ENCODE results near the gene KPNA1. TPM values are rescaled to one million over a fixed set of nuclear protein-coding genes. Genes with fewer than 3 reads are reported as not detected.

Gene KPNA1
- total and polyA plus RNA-seq, 2 of the 13 experiments (the other 11 are each of a cell fraction or from before 2014, with no cell fraction given), result 15.4 to 30.0 TPM

DNA sequence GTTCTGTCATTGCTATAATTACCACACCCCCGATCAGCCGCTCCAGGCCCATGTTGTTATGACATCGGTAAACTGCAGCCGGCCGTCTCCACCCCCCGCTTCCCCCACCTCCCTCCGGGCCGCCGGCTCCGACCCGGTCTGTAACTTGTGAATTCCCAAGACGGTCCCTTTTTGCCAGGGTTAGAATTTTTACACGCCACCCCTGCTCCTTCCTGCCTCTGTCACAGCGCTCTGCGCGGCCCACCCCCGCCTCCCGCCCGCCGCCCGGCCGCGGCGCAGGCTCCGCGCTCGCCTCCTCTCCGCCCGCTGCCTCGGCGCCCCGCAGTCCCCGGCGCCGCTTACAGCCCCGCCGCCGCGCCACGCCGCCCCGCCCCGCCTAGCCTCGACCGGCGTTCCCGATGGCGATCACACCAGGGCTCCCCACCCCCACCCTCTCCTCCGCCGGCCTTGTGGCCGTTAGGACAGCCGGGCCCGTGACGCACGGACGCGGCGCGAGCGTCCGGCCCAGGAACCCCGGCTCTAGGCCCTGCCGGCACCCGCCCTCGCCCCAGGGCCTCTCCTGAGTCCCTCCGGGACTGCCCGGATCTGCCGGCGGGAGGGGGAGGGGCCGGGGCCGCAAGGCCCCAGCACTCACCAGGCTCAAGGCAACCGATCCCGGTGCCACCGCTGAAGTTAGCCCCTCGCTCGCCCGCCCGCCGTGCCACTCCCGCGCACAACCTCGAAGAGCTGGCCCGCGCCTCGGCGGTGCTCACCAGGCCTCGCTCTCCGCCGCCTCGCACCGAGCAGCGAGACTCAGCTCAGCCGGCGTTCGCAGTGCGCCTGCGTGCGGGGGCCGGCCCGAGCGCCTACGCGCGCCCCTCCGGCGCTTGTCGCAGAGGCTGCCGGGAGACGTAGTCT lies at the start of gene KPNA1 (continued):
- no peak for TF ChIP-seq NFE2 (CRISPR knock-in tag; IDR thresholded peaks at IDR 0.05)
- TF ChIP-seq, protein P1, sequence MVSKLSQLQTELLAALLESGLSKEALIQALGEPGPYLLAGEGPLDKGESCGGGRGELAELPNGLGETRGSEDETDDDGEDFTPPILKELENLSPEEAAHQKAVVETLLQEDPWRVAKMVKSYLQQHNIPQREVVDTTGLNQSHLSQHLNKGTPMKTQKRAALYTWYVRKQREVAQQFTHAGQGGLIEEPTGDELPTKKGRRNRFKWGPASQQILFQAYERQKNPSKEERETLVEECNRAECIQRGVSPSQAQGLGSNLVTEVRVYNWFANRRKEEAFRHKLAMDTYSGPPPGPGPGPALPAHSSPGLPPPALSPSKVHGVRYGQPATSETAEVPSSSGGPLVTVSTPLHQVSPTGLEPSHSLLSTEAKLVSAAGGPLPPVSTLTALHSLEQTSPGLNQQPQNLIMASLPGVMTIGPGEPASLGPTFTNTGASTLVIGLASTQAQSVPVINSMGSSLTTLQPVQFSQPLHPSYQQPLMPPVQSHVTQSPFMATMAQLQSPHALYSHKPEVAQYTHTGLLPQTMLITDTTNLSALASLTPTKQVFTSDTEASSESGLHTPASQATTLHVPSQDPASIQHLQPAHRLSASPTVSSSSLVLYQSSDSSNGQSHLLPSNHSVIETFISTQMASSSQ (IDR thresholded peaks at IDR 0.05; ENCODE audit: low read depth), result no peak
- TF ChIP-seq, protein P1 (CRISPR knock-in tag; IDR thresholded peaks at IDR 0.05; ENCODE audit: borderline replicate concordance), result peak; percentile 45; the same call in 1 of the 2 replicates
- no peak; the same call in none of the 2 replicates for TF ChIP-seq ZSCAN21 (CRISPR knock-in tag; IDR thresholded peaks at IDR 0.05; ENCODE audit: borderline replicate concordance)
- no peak for TF ChIP-seq ZFP1 (CRISPR knock-in tag; IDR thresholded peaks at IDR 0.05)
- peak; percentile 67 for TF ChIP-seq HOXD1 (CRISPR knock-in tag; IDR thresholded peaks at IDR 0.05)
- peak; percentile 71 for TF ChIP-seq GATAD1 (CRISPR knock-in tag; IDR thresholded peaks at IDR 0.05)
- no peak for TF ChIP-seq ZNF235 (CRISPR knock-in tag; IDR thresholded peaks at IDR 0.05; ENCODE audit: borderline replicate concordance)
- peak; percentile 80 for TF ChIP-seq SALL1 (CRISPR knock-in tag; IDR thresholded peaks at IDR 0.05)
- TF ChIP-seq PRPF4 (IDR thresholded peaks at IDR 0.05; ENCODE audit: low read depth, low read length, poor library complexity, severe bottlenecking), result peak; percentile 83
- no peak for TF ChIP-seq ZNF350 (CRISPR knock-in tag; IDR thresholded peaks at IDR 0.05; ENCODE audit: borderline replicate concordance, low read depth)
- peak; percentile 73 for TF ChIP-seq ZMYM4 (CRISPR knock-in tag; IDR thresholded peaks at IDR 0.05)
- TF ChIP-seq, protein P2, sequence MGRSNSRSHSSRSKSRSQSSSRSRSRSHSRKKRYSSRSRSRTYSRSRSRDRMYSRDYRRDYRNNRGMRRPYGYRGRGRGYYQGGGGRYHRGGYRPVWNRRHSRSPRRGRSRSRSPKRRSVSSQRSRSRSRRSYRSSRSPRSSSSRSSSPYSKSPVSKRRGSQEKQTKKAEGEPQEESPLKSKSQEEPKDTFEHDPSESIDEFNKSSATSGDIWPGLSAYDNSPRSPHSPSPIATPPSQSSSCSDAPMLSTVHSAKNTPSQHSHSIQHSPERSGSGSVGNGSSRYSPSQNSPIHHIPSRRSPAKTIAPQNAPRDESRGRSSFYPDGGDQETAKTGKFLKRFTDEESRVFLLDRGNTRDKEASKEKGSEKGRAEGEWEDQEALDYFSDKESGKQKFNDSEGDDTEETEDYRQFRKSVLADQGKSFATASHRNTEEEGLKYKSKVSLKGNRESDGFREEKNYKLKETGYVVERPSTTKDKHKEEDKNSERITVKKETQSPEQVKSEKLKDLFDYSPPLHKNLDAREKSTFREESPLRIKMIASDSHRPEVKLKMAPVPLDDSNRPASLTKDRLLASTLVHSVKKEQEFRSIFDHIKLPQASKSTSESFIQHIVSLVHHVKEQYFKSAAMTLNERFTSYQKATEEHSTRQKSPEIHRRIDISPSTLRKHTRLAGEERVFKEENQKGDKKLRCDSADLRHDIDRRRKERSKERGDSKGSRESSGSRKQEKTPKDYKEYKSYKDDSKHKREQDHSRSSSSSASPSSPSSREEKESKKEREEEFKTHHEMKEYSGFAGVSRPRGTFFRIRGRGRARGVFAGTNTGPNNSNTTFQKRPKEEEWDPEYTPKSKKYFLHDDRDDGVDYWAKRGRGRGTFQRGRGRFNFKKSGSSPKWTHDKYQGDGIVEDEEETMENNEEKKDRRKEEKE (IDR thresholded peaks at IDR 0.05), result no peak
- peak; percentile 69; the same call in 1 of the 2 replicates for TF ChIP-seq ZNF773 (CRISPR knock-in tag; IDR thresholded peaks at IDR 0.05; ENCODE audit: borderline replicate concordance)
- TF ChIP-seq, protein P3, sequence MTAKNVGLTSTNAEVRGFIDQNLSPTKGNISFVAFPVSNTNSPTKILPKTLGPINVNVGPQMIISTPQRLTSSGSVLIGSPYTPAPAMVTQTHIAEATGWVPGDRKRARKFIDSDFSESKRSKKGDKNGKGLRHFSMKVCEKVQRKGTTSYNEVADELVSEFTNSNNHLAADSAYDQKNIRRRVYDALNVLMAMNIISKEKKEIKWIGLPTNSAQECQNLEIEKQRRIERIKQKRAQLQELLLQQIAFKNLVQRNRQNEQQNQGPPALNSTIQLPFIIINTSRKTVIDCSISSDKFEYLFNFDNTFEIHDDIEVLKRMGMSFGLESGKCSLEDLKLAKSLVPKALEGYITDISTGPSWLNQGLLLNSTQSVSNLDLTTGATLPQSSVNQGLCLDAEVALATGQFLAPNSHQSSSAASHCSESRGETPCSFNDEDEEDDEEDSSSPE (CRISPR knock-in tag; IDR thresholded peaks at IDR 0.05), result peak; percentile 83
- TF ChIP-seq MAZ (IDR thresholded peaks at IDR 0.05; ENCODE audit: borderline replicate concordance, low read depth, low read length), result peak; percentile 70; the same call in 1 of the 2 replicates
- TF ChIP-seq MAZ (CRISPR knock-in tag; IDR thresholded peaks at IDR 0.05; ENCODE audit: low read depth), result peak; percentile 81; the same call in 1 of the 2 replicates
- TF ChIP-seq, protein P4, sequence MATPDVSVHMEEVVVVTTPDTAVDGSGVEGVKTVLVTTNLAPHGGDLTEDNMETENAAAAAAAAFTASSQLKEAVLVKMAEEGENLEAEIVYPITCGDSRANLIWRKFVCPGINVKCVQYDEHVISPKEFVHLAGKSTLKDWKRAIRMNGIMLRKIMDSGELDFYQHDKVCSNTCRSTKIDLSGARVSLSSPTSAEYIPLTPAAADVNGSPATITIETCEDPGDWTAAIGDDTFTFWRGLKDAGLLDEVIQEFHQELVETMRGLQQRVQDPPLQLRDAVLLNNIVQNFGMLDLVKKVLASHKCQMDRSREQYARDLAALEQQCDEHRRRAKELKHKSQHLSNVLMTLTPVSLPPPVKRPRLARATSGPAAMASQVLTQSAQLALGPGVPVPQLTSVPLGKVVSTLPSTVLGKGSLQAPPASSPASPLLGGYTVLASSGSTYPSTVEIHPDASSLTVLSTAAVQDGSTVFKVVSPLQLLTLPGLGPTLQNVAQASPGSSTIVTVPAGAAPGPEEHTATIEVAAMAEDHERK (CRISPR knock-in tag; IDR thresholded peaks at IDR 0.05; ENCODE audit: low read depth), result peak; percentile 87
- peak; percentile 82; the same call in 1 of the 2 replicates for TF ChIP-seq SAFB2 (CRISPR knock-in tag; IDR thresholded peaks at IDR 0.05; ENCODE audit: borderline replicate concordance, low read depth)

Measured in HepG2 (cell line).